ENCODE results near the gene CAMK2N1.

DNA sequence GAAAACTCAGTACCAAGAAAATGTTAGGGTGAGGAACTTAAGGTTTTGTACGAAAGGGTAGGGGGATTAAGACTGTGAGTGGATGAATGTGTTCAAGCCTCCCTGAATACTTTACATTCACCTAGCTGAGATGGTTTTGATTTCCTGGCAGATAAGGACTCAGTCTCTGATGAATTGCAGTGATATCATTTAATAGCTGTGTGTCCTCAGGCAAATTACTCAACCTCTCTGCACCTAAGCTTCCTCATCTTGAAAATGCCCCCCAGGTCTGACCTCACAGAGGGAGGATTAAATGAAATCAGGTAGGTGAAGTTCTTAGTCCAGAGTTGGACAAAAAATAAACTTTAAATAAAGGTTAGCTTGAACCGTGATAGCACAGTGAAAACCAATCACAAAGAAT lies 48.4 kb downstream of the CAMK2N1 start:
- no peak for TF ChIP-seq GATA3 (IDR thresholded peaks at IDR 0.05; ENCODE audit: low read depth, low read length)
- peak; percentile 38; the same call in 1 of the 2 replicates for TF ChIP-seq GATA2 (IDR thresholded peaks at IDR 0.05; ENCODE audit: low read depth, low read length)
